Activated T-helper 17 cell treated with anti-CD3 and anti-CD28 coated beads, Interleukin-2, amount 50 U/mL, for 72 hours (primary cell): ENCODE measurements around the gene CPSF3. TPM values are rescaled to one million over a fixed set of nuclear protein-coding genes. Genes with fewer than 3 reads are reported as not detected.
"Not testable (repeated sequence)": the region's sequence is repeated elsewhere in the genome, so short reads cannot be mapped to it uniquely, and the experiment has no call there.

Experiments used
- ATAC-seq: fragments of 150-1000 bp; cut with Tn5 transposase; replicated peaks from 2 replicates; pipeline ENCODE4 v1.10.0; 2021; ENCODE audit warnings: mild to moderate bottlenecking, moderate library complexity
- H3K27ac Mint-ChIP-seq: one replicate; pipeline ENCODE4 v1.8.0; 2022; ENCODE audit warnings: mixed read lengths
- H3K27me3 Mint-ChIP-seq: one replicate; pipeline ENCODE4 v1.8.0; 2022; ENCODE audit warnings: mixed read lengths
- H3K36me3 Mint-ChIP-seq: one replicate; pipeline ENCODE4 v1.8.0; 2022; ENCODE audit warnings: low read depth, mild to moderate bottlenecking, mixed read lengths
- H3K4me1 Mint-ChIP-seq: one replicate; pipeline ENCODE4 v1.8.0; 2022; ENCODE audit warnings: mixed read lengths
- H3K4me3 Mint-ChIP-seq: one replicate; pipeline ENCODE4 v1.8.0; 2022; ENCODE audit warnings: mild to moderate bottlenecking, mixed read lengths
- H3K9me3 Mint-ChIP-seq: one replicate; pipeline ENCODE4 v1.8.0; 2022; ENCODE audit warnings: mixed read lengths
- total RNA-seq, 2 donors: library from RNA; stranded (reverse); gene quantifications; one replicate each; pipeline ENCODE4 v1.2.3, GENCODE V29; 2022

CPSF3 gene
- total RNA-seq, 2 donors from 2014 or later = 34.5 to 53.8 TPM

DNA sequence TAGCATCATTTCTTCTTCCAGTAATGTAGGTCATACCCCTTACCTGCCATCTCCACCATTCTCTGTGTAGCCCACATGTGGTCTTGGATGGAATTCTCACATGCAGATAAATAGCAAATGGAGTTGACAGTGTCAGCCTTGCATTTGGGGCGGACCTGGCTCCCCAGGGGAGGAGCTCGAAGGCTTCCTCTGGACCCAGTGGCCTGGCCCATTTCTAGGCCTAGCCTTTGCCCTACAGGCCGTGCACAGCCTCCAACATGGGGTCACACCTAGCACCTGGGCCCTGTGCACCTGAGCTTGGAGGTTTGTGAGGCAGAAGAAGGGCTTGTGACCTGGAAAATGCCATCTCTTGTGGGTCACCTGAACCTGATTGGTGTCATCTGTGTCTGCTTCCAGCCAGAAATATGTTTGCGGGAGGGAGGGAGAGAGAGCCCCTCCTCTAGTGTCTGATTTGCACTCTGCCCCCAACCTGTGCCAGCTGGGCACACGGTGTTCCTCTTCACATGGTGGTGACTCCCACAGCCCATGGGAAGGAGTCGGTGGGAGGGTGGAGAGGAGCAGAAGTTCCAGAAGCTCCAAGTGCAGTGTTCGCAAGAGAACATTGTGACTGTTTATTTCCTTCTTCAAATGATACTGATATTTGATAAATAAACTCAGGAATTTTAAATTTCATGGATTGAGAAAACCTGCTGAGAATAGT, 33.2 kb upstream of the CPSF3 start:
- no peaks in the 10 kb centered on the region for H3K27me3 Mint-ChIP-seq
- ATAC-seq = no peak
- H3K27ac Mint-ChIP-seq = peak overlapping the region; percentile 29
- no peak overlapping the region for H3K4me3 Mint-ChIP-seq
- H3K9me3 Mint-ChIP-seq = no peaks in the 10 kb centered on the region
- H3K36me3 Mint-ChIP-seq = no peaks in the 10 kb centered on the region
- H3K4me1 Mint-ChIP-seq = no peaks in the 10 kb centered on the region

DNA sequence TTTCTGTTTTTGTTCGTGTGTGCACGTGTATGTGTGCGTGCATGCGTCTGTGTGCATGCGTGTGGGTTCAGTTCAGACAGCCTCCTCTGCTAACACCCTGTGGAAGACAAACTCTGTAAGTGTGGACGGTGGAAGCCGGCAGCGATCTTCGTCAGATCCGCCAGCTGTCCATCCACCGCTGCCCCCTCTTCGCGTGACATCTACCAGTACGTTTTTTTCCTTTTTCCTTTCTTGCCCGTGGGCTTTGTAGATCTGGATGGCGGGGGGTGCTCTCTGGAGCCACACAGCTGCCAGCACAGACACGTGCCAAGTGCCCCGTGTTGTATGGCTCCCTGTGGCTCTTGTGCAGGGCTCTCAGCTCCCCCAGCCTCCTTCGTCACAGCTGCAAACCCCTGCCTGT, 32.5 kb upstream of the CPSF3 start:
- no peak for ATAC-seq
- no peaks in the 10 kb centered on the region for H3K9me3 Mint-ChIP-seq
- H3K4me1 Mint-ChIP-seq = no peaks in the 10 kb centered on the region
- no peaks in the 10 kb centered on the region for H3K36me3 Mint-ChIP-seq
- no peaks in the 10 kb centered on the region for H3K27me3 Mint-ChIP-seq
- no peak overlapping the region for H3K4me3 Mint-ChIP-seq
- H3K27ac Mint-ChIP-seq = no peak overlapping the region

DNA sequence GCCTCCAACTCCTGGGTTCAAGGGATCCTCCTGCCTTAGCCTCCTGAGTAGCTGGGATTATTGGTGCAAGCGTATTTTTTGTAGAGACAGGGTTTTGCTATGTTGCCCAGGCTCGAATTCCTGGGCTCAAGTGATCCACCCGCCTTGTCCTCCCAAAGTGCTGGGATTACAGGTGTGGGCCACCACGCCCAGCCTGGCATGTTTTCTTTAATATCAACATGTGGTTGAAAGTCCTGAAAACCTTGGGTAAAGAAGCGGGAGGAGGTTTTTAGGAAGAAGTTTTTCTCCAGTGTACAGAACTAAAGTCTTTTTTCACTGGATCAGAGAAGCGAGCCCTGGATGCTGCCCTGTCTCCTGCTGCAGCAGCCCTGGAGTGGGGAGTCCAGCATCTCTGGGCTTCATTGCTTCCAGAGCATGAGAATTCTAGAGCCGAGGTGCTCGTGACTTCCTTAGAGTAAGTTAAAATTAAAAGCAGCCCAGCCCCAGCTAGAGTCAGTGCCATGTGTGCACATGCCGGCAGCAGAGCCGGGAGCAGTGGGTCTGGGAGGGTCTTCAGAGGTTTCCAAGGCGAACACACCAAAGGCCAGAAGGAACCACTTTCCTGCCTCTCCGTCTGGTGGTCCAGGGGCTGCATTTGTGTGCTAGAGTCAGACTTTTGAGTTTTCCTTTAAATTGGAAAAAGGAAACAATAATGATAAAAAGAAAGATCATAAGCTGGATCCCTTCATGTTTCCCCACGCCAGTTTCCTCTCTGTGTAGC, 31.3 kb upstream of the CPSF3 start:
- Mint-ChIP-seq H3K4me1 (no peaks in the 10 kb centered on the region), H3K27ac (no peak overlapping the region), H3K27me3 (no peaks in the 10 kb centered on the region), H3K9me3 (no peaks in the 10 kb centered on the region), H3K4me3 (no peak overlapping the region), H3K36me3 (no peaks in the 10 kb centered on the region)
- ATAC-seq = no peak

DNA sequence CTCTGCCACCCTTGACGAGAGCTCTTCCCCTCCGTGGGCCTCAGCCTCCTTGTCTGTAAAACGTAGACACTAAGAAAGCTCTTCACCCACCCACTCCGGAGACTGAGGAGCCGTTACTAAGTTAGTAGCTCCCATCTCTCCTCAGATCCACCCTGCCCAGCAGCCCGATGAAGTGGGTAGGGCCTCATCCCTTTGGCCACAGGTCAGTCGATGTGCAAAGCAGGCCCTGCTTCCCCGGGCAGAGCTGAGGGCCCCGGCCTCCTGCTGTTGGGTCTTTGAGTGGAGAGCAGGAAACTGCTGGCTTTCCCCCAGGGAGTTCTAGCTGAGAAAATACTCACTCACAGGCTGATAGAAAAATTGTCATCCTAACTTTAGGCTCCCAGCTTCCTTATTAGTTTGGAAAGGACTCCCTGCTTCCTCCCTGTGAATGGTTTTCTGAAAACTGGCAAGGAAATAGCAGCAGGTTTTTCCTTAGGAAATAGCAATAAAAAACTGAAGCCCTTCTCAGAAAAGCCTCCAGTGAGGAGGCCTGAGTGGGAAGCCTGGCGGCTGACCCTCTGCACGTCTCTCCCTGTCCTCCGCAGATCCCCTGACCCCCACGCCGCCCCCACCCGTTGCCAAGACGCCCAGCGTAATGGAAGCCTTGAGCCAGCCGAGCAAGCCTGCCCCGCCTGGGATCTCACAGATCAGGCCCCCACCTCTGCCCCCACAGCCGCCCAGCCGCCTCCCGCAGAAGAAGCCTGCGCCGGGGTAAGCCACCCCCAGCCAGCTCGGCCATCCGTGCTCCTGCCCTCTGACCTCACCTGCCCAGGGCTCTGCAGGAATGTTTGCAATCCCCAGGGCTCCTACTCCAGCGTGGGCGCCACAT, 30.3 kb upstream of the CPSF3 start:
- Mint-ChIP-seq H3K4me3 (no peak overlapping the region), H3K9me3 (no peaks in the 10 kb centered on the region), H3K4me1 (no peaks in the 10 kb centered on the region), H3K27me3 (no peaks in the 10 kb centered on the region), H3K27ac (no peak overlapping the region), H3K36me3 (no peaks in the 10 kb centered on the region)
- no peak for ATAC-seq

DNA sequence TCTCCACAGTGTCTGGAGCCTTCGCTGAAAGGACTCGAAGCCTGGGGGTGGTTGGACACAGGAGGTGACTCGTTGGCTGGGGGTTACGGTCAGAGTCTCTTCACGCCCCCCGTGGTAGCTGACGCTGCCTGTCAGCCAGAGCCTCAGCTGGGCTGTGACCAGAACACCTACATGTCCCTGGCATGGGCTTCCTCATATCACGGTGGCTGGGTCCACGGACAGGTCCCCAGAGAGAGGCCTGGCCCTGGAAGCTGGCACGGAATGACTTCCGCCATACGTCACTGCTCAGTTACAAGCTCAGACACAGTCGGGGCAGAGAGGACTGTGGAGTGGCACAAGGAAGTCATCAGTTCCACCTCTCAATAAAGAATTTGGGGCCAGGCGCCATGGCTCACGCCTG, 28.6 kb upstream of the CPSF3 start:
- Mint-ChIP-seq H3K36me3 (no peaks in the 10 kb centered on the region), H3K4me1 (no peaks in the 10 kb centered on the region), H3K27me3 (no peaks in the 10 kb centered on the region), H3K9me3 (no peaks in the 10 kb centered on the region), H3K27ac (no peak overlapping the region), H3K4me3 (no peak overlapping the region)
- ATAC-seq = no peak

DNA sequence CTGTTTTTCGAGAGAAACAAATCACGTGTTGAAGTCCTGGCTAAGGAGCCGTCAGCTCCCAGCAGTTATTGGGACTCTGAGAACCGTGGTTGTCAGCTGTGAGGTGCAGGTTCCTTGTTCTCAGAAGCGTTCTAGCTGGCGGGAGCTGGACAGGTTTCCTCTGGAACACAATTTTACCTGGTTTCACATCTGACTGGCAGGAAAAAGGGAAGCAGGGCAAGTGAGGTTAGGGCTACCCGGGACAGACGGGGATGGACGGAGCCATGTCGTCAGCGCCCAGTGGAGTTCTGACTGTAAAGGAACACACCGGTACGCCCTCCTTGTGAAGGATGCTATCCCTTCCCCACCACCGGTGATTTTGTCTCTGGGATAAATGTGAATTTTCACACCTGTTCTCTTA, 26.3 kb upstream of the CPSF3 start:
- peaks cover 4% of the 10 kb centered on the region for H3K4me1 Mint-ChIP-seq
- H3K36me3 Mint-ChIP-seq = no peaks in the 10 kb centered on the region
- no peak for ATAC-seq
- no peaks in the 10 kb centered on the region for H3K9me3 Mint-ChIP-seq
- no peaks in the 10 kb centered on the region for H3K27me3 Mint-ChIP-seq
- no peak overlapping the region for H3K4me3 Mint-ChIP-seq
- no peak overlapping the region for H3K27ac Mint-ChIP-seq

DNA sequence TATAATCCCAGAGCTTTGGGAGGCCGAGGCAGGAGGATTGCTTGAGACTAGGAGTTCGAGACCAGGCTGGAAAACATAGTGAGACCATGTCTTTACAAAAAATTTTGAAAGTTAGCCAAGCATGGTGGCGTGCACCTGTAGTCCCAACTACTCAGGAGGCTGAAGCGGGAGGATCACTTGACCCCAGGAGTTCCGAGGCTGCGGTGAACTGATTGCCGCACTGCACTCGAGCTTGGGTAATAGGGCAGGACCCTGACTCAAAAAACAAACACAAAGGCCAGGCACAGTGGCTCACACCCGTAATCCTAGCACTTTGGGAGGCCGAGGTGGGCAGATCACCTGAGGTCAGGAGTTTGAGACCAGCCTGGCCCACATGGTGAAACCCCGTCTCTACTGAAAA, 25.2 kb upstream of the CPSF3 start:
- H3K9me3 Mint-ChIP-seq = not testable (repeated sequence)

DNA sequence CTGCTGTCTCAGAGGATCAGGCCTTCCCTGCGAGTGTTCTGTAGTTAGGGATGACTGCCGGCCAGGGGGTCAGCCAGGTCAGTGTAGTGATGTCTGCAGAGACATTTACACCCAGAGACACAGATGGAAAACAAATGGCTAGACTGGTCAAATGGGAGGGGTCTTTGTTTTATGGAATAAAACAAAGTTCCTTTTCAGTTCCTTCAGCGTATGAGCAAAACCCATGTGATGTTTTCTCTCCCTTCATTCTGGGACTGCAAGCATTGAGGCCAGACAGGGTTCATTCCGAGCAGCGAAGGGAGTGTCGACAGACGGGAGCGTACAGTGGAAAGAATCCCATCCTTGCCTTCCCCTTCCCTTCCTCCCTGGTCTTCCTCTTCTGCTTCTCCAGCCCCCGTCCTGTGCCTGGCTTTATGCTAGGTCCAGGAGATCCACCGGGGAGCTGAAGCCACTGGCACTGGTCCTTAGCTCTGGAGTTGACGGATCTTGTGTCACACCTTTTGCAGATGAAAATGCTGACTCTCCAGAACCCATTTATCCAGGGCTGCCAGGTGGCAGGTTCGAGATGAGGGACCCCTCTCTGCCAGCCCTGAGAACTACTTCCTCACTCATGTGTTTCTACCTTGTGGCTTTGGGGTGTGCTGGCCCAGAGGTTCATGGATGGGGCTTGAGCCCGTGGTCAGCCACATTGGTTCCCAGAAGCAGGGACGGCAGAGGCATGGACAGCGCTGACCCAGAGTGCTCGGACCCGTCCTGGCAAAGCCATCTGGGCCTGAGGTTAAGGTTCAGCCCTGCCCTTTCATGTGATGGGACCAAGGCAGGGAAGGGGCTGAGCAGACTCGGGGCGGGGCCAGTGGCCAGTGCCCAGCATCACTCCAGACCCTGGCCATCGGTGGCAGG, 24.3 kb upstream of the CPSF3 start:
- H3K27ac Mint-ChIP-seq = no peak overlapping the region
- peaks cover 4% of the 10 kb centered on the region for H3K4me1 Mint-ChIP-seq
- no peak for ATAC-seq
- no peak overlapping the region for H3K4me3 Mint-ChIP-seq
- H3K27me3 Mint-ChIP-seq = no peaks in the 10 kb centered on the region
- H3K36me3 Mint-ChIP-seq = no peaks in the 10 kb centered on the region
- H3K9me3 Mint-ChIP-seq = no peaks in the 10 kb centered on the region

More for the DNA sequence above, 25.2 kb upstream of the CPSF3 start:
- H3K4me1 Mint-ChIP-seq, H3K4me3 Mint-ChIP-seq, H3K27ac Mint-ChIP-seq, H3K27me3 Mint-ChIP-seq, ATAC-seq, H3K36me3 Mint-ChIP-seq: not testable (repeated sequence)

DNA sequence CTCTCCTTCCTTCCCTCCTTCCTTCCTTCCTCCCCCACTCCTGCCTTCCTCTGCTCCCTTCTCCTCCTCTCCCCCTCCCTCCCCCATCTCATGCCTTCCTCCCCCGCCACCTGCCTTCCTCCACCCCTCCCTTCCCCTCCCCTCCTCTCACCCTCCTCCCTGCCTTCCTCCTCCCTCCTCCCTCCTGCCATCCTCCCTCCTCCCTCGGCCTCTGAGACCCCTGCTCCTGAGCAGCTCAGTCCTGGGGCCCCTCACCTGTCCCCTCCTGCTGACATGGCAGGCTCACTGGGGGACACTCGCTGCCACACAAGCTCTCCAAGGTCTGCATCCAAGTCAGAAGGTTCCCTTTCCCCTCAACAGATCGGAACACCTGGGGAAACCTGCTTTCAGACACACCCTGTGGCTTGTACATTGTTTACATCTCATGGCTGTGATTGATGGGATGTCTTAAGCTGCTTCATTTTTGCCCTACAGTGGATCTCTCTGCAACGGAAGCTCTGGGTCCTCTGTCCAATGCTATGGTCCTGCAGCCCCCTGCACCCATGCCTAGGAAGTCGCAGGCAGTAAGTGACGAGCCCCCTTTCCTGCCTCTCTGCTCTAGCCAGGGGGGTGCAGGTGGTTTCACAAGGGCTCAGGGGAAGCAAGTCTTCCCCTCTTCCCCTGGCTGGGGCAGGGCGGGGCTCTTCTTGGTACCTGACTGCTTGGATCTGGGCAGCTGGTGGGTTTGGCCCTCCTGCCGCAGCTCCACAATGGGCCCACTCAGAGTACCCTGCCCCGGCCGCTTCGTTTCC, 23.0 kb upstream of the CPSF3 start:
- ATAC-seq = no peak
- no peaks in the 10 kb centered on the region for H3K9me3 Mint-ChIP-seq
- H3K27ac Mint-ChIP-seq = peak overlapping the region; percentile 77
- no peaks in the 10 kb centered on the region for H3K27me3 Mint-ChIP-seq
- H3K4me1 Mint-ChIP-seq = peaks cover 4% of the 10 kb centered on the region
- no peak overlapping the region for H3K4me3 Mint-ChIP-seq
- H3K36me3 Mint-ChIP-seq = no peaks in the 10 kb centered on the region

DNA sequence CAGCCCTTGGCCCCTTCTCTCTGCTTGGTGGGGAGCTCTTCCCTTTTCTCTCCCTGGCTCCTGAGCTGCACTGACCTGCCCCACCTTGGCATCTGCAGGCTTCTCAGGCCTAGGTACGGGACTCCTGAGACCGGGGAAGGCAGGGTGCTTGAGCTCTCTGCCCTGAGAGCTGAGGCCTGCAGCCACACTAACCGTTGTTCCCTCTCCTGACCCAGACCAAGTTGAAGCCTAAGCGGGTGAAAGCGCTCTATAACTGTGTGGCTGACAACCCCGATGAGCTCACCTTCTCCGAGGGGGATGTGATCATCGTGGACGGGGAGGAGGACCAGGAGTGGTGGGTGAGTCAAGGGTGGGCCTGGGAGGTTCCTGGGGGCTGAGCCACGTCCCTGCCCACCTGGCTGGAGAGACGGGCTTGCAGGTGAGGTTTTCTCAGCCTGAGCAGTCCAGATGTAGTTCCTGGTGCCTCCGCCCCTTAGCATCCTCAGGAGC, 22.4 kb upstream of the CPSF3 start:
- Mint-ChIP-seq H3K9me3 (no peaks in the 10 kb centered on the region), H3K36me3 (no peaks in the 10 kb centered on the region), H3K27me3 (no peaks in the 10 kb centered on the region), H3K27ac (peak overlapping the region; percentile 77), H3K4me3 (no peak overlapping the region), H3K4me1 (peaks cover 4% of the 10 kb centered on the region)
- ATAC-seq = no peak

DNA sequence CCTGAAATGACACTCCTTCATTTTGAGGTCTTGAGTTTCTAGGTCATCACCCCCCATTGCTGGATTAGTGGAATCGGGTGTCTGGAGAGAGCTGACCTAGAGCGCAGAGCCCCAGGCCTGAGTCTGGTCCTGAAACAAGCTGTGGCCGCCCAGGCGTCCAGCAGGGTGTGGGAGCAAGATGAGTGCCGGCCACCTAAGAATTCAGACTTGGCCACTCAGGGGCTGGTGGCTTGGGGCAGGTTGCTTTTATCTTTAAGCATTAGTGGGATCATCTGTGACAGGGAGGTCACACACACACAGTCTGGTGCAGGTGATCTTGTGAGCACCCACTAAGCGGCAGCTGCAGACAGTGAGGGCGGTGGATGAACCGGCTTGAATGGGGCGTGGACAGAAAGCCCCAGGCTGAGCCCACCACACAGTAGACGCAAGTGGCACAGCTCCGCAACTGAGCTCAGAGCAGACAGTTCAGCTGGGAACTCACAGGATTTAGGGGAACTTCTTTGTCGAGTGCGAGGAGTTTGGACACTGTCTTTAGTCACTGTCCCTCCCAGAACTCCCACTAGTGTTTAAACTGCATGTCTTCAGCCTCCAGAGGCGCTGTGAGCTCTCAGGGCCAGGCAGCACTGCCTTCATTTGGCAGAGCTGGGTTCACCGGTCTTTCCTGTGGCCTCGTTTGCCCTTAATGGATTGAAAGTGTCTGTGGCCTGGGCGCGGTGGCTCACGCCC, 21.6 kb upstream of the CPSF3 start:
- Mint-ChIP-seq H3K36me3 (peaks cover 4% of the 10 kb centered on the region), H3K4me3 (no peak overlapping the region), H3K27ac (no peak overlapping the region), H3K9me3 (no peaks in the 10 kb centered on the region), H3K4me1 (peaks cover 4% of the 10 kb centered on the region), H3K27me3 (no peaks in the 10 kb centered on the region)
- ATAC-seq = no peak

DNA sequence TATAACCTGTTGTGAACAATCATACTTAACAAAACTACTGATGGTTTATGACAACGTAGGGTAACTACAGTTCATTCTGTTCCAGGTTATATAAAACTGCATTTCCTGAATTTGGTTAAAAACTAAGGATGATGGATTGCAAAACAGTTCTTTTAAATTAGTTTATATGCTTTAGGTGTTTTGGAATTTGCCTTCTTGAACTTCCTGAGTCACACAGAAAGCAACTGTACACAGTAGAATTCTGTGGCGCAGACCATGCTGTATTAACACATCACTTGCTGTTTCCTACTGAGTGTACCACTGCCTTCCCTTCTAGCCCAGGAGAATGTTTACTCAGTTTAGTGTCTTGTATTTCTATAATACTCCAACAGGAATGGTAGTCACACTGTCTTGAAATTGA, 19.5 kb upstream of the CPSF3 start:
- Mint-ChIP-seq H3K9me3 (no peaks in the 10 kb centered on the region), H3K4me3 (no peak overlapping the region), H3K36me3 (peaks cover 25% of the 10 kb centered on the region), H3K4me1 (peaks cover 4% of the 10 kb centered on the region), H3K27me3 (no peaks in the 10 kb centered on the region), H3K27ac (no peak overlapping the region)
- ATAC-seq = no peak

DNA sequence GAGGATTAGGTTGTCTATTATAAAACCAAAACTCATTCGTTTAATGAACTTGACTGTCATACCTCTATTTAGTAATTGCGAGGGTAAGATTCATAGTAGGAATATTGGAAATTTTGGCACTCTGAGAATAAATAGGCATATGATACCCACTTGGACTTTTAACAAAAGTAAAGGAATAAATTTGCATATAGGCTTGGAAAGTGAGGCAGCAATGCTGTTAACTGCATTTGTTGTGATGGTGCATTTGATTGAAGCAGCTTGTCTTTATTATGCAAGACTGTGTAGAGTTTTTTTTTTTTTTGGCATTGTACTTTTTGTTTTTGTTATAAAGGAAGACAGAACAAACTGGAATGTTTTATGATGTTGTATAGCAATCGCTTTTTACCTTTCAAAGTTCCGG, 19.0 kb upstream of the CPSF3 start:
- H3K4me3 Mint-ChIP-seq = no peak overlapping the region
- peaks cover 30% of the 10 kb centered on the region for H3K36me3 Mint-ChIP-seq
- H3K9me3 Mint-ChIP-seq = no peaks in the 10 kb centered on the region
- no peak overlapping the region for H3K27ac Mint-ChIP-seq
- no peaks in the 10 kb centered on the region for H3K27me3 Mint-ChIP-seq
- H3K4me1 Mint-ChIP-seq = peaks cover 4% of the 10 kb centered on the region
- ATAC-seq = no peak
